B cell (primary cell): ENCODE results near the gene TSEN54. TPM values are rescaled to one million over a fixed set of nuclear protein-coding genes. Genes with fewer than 3 reads are reported as not detected.

Experiments used
- ATAC-seq: fragments of 200-7000 bp; cut with Tn5 transposase; one replicate; pipeline ENCODE4 v1.10.0; 2021; ENCODE audit warnings: low read depth, mild to moderate bottlenecking, moderate number of reproducible peaks, moderate library complexity
- CTCF ChIA-PET: fragments of 350-600 bp; sonication (Branson Sonifier 250); formaldehyde crosslinking; loops from one replicate; lab custom pipeline; 2021; ENCODE audit warnings: antibody characterized with exemption, inconsistent platforms; lab: Charles Lee
- POLR2A ChIA-PET: fragments of 350-600 bp; sonication (Branson Sonifier 250); formaldehyde crosslinking; loops from one replicate; lab custom pipeline; 2021; ENCODE audit warnings: antibody characterized with exemption; lab: Charles Lee
- DNase-seq: peaks from one replicate; pipeline ENCODE4 v3.0.0; 2013
- H2AFZ ChIP-seq: 2 replicates; pipeline ENCODE4 v1.6.1; 2012; ENCODE audit warnings: mild to moderate bottlenecking, low read depth, low read length; ENCODE audit not compliant: insufficient read depth, poor library complexity, severe bottlenecking
- H3K27ac ChIP-seq, 2 donors: 1 replicate in 1 of 2; 2 replicates in 1 of 2; pipeline ENCODE4 v1.5.1; 2012 to 2013; ENCODE audit warnings: low read length in 2 of 2, mild to moderate bottlenecking in 2 of 2, moderate library complexity in 1 of 2
- H3K27me3 ChIP-seq, 4 experiments: fragments of 200-600 bp in 1 of 4; sonication (generic) in 1 of 4; replicated peaks in 1 of 4; 1 replicate in 2 of 4; 2 replicates in 2 of 4; pipeline versions ENCODE4 v1.6.1 to v1.7.0; 2013 to 2016; ENCODE audit warnings: low read length in 3 of 4, mild to moderate bottlenecking in 2 of 4, mixed read lengths in 1 of 4, moderate library complexity in 1 of 4; ENCODE audit not compliant: insufficient read depth in 4 of 4, control insufficient read depth in 3 of 4; ENCODE audit errors: control extremely low read depth in 1 of 4
- H3K36me3 ChIP-seq, 2 experiments: replicated peaks in 1 of 2; 1 replicate in 1 of 2; 2 replicates in 1 of 2; pipeline versions ENCODE4 v1.6.1 to v1.7.1; 2013; ENCODE audit warnings: low read length in 1 of 2; ENCODE audit not compliant: insufficient read depth in 2 of 2, control insufficient read depth in 1 of 2; ENCODE audit errors: control extremely low read depth in 1 of 2, extremely low read depth in 1 of 2
- H3K4me1 ChIP-seq, 2 donors: fragments of 200-600 bp in 1 of 2; sonication (generic) in 1 of 2; 1 replicate in 1 of 2; 2 replicates in 1 of 2; pipeline versions ENCODE4 v1.5.1 to v1.6.1; 2013 to 2017; ENCODE audit warnings: low read length in 2 of 2; ENCODE audit not compliant: control insufficient read depth in 2 of 2, insufficient read depth in 2 of 2
- H3K4me2 ChIP-seq: replicated peaks from 2 replicates; pipeline ENCODE3; 2012; ENCODE audit warnings: mild to moderate bottlenecking, low read depth, low read length; ENCODE audit not compliant: poor library complexity, severe bottlenecking
- H3K4me3 ChIP-seq, 5 experiments: fragments of 200-600 bp in 1 of 5; sonication (generic) in 1 of 5; 1 replicate in 3 of 5; 2 replicates in 2 of 5; pipeline versions ENCODE4 v1.5.1 to v1.7.0; 2011 to 2016; ENCODE audit warnings: low read length in 4 of 5, mild to moderate bottlenecking in 4 of 5, low read depth in 2 of 5, control low read depth in 1 of 5, moderate library complexity in 1 of 5; ENCODE audit not compliant: insufficient read depth in 1 of 5; ENCODE audit errors: control extremely low read depth in 1 of 5, extremely low read depth in 1 of 5
- H3K79me2 ChIP-seq: fragments of 200-600 bp; sonication (generic); one replicate; pipeline ENCODE4 v1.6.0; 2016; ENCODE audit warnings: low read length; ENCODE audit not compliant: control insufficient read depth, insufficient read depth
- H3K9ac ChIP-seq: fragments of 200-600 bp; sonication (generic); 2 replicates; pipeline ENCODE4 v1.6.1; 2017; ENCODE audit warnings: mild to moderate bottlenecking, low read length, moderate library complexity
- H3K9me3 ChIP-seq, 3 donors: one replicate each; pipeline versions ENCODE4 v1.6.1 to v1.7.1; 2013; ENCODE audit warnings: low read length in 2 of 3; ENCODE audit not compliant: control insufficient read depth in 2 of 3, insufficient read depth in 1 of 3; ENCODE audit errors: control extremely low read depth in 1 of 3
- H4K20me1 ChIP-seq: 2 replicates; pipeline ENCODE4 v1.6.0; 2012; ENCODE audit warnings: mild to moderate bottlenecking, low read length; ENCODE audit not compliant: insufficient read depth, control insufficient read depth, poor library complexity, severe bottlenecking
- H3K27ac Mint-ChIP-seq: one replicate; pipeline ENCODE4 v1.8.0; 2021; ENCODE audit warnings: mixed read lengths
- H3K27me3 Mint-ChIP-seq: one replicate; pipeline ENCODE4 v1.8.0; 2021; ENCODE audit warnings: mixed read lengths
- H3K4me1 Mint-ChIP-seq: one replicate; pipeline ENCODE4 v1.8.0; 2021; ENCODE audit warnings: mixed read lengths
- H3K4me3 Mint-ChIP-seq: one replicate; pipeline ENCODE4 v1.8.0; 2021; ENCODE audit warnings: mixed read lengths
- H3K9me3 Mint-ChIP-seq: one replicate; pipeline ENCODE4 v1.8.0; 2022; ENCODE audit warnings: mixed read lengths; ENCODE audit not compliant: insufficient read depth
- EZH2 ChIP-seq: IDR thresholded peaks from 2 replicates; pipeline ENCODE4 v1.6.1; 2012; ENCODE audit warnings: borderline replicate concordance, low read depth, mild to moderate bottlenecking, moderate library complexity, low read length; ENCODE audit not compliant: insufficient read depth, poor library complexity, severe bottlenecking
- WGBS: methylation state at CpG from one replicate; pipeline ENCODE4 v1.1.5; 2013; ENCODE audit warnings: missing lambda C conversion rate; ENCODE audit not compliant: insufficient coverage; 5-methylcytosine and 5-hydroxymethylcytosine counted together
- intact Hi-C: fragments of 100-400 bp; cut with micrococcal nuclease; formaldehyde crosslinking; loops from one replicate; pipeline ENCODE4 v1.10.0; 2022
- polyA plus RNA-seq: library from polyadenylated mRNA; depleted of rRNA; stranded (reverse); fragments of >200 nt; gene quantifications from 2 replicates; pipeline ENCODE4 v1.2.3, GENCODE V29; 2012
- total RNA-seq, 2 donors: library from RNA; stranded (reverse); fragments of 120-200 nt in 1 of 2; gene quantifications; 1 replicate in 1 of 2; 2 replicates in 1 of 2; pipeline versions ENCODE4 v1.2.3 to v1.2.4, GENCODE V29; 2013 to 2022
- TF ChIP-seq, protein P1 (sequence below): fragments of 200-600 bp; IDR thresholded peaks from one replicate; pipeline ENCODE4 v1.8.0; 2022; ENCODE audit warnings: antibody characterized with exemption, mild to moderate bottlenecking

TSEN54 gene
- total and polyA plus RNA-seq, 2 donors (not counting 1 experiment from before 2014, with no cell fraction given): 33.0 to 45.9 TPM

DNA sequence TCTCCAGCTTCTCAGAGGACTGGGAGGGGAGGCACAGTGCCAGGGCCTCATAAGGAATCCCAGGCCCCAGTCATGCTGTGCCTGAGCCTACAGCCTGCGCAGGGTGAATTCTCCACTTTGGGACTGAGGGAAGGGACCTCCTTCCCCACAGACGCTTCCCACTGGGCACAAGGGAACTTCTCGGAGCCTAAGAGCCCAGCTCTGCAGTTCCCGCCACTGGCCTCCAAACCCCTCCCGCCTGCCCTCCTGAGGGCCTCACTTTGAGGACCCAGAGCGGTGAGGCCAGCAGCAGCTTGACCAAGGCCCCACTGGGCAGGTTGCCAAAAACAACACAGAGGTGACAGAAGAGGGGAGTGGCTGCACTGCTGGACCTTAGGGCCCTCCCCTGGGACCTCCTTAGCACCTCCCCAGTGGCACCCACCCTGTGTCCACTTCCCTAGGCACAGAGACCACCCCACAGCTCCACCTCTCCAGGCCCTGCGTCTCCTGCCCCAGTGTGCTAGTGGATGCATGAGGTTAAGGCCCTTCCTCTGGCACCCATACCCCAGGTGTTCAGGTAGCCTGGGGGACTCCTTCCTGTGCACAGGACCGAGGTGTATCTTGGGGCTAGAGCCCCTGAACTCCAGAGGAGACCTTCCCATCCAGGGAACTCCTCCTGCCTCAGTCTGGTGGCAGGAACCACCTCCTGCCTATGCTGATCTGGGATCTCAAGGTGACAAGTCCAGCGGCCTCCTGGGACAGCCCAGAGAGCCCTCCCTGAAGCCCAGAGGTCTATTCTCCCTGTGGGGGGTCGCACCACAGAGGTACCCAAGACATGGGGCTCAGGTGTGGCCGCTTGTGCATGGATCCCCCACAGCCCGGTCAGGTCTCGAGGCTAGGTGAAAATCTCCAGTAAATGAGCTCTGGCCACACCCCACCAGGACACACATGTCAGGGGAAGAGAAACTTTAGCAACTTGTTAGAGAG lies 4.4 kb upstream of the TSEN54 start:
- Mint-ChIP-seq H3K4me1 (no peaks in the 10 kb centered on the region), H3K27me3 (no peaks in the 10 kb centered on the region), H3K27ac (no peak overlapping the region), H3K4me3 (no peak overlapping the region), H3K9me3 (no peaks in the 10 kb centered on the region)
- DNase-seq (no peak), ATAC-seq (no peak)
- intact Hi-C loops: loop anchor here (10.0 kb wide), 1 partner anchor 253 kb away; the partner anchor contains the start of gene GALK1
- H3K9me3 ChIP-seq: no peaks in the 10 kb centered on the region
- H4K20me1 ChIP-seq: no peaks in the 10 kb centered on the region
- H3K27ac ChIP-seq: no peak overlapping the region
- no peaks in the 10 kb centered on the region for H3K36me3 ChIP-seq
- ChIA-PET POLR2A (no interaction called here), CTCF (interaction anchor here (1.2 kb wide), 1 partner anchor 76 kb away, joined by 3 read pairs; the partner anchor contains the start of gene MYO15B)
- H3K79me2 ChIP-seq: peaks cover 3% of the 10 kb centered on the region
- H3K4me3 ChIP-seq: no peak overlapping the region
- TF ChIP-seq, protein P1, sequence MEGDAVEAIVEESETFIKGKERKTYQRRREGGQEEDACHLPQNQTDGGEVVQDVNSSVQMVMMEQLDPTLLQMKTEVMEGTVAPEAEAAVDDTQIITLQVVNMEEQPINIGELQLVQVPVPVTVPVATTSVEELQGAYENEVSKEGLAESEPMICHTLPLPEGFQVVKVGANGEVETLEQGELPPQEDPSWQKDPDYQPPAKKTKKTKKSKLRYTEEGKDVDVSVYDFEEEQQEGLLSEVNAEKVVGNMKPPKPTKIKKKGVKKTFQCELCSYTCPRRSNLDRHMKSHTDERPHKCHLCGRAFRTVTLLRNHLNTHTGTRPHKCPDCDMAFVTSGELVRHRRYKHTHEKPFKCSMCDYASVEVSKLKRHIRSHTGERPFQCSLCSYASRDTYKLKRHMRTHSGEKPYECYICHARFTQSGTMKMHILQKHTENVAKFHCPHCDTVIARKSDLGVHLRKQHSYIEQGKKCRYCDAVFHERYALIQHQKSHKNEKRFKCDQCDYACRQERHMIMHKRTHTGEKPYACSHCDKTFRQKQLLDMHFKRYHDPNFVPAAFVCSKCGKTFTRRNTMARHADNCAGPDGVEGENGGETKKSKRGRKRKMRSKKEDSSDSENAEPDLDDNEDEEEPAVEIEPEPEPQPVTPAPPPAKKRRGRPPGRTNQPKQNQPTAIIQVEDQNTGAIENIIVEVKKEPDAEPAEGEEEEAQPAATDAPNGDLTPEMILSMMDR: no peak
- TF ChIP-seq EZH2: no peak
- H3K27me3 ChIP-seq: no peaks in the 10 kb centered on the region
- H3K4me1 ChIP-seq: peaks cover 5 to 17% of the 10 kb centered on the region in 2 donors
- no peak overlapping the region for H3K4me2 ChIP-seq
- no peak overlapping the region for H3K9ac ChIP-seq
- H2AFZ ChIP-seq: no peak overlapping the region
- 82% methylated on average over 13 of the region's 13 CpGs for WGBS
